GM19025 (cell line): ENCODE results near the gene NUTM1.
"Not testable (repeated sequence)": the region's sequence is repeated elsewhere in the genome, so short reads cannot be mapped to it uniquely, and the experiment has no call there.

Experiments
- ATAC-seq: cut with Tn5 transposase; IDR thresholded peaks from one replicate; pipeline ENCODE4 v1.9.1; 2021; ENCODE audit warnings: mild to moderate bottlenecking, low read depth, moderate library complexity; ENCODE audit not compliant: unreplicated experiment

Gene NUTM1

GRCh38 chr15:34364041-34364440, 20.9 kb downstream of the NUTM1 start:
- ATAC-seq = no peak

- ATAC-seq = no peak
These were observed 22.1 kb downstream of the NUTM1 start for GRCh38 chr15:34365091-34365825.

GRCh38 chr15:34365836-34366235, 22.7 kb downstream of the NUTM1 start:
- no peak for ATAC-seq

GRCh38 chr15:34366271-34367065, 23.4 kb downstream of the NUTM1 start:
- no peak for ATAC-seq

GRCh38 chr15:34367101-34368081, 24.3 kb downstream of the NUTM1 start, which contains the start of gene LPCAT4:
TSS of gene LPCAT4 (minus strand) at chr15:34367196. CDS start at chr15:34367100, 96 bp downstream.
- ATAC-seq = peak; percentile 80

GRCh38 chr15:34370129-34370528, 27.0 kb downstream of the NUTM1 start:
- ATAC-seq = no peak

- ATAC-seq = no peak
These were observed 27.5 kb downstream of the NUTM1 start for GRCh38 chr15:34370643-34371042.

- no peak for ATAC-seq
These were observed 30.8 kb downstream of the NUTM1 start for GRCh38 chr15:34373951-34374350.

- ATAC-seq = no peak
These were observed 31.7 kb downstream of the NUTM1 start for GRCh38 chr15:34374816-34375215.

- ATAC-seq = not testable (repeated sequence)
These were observed 32.4 kb downstream of the NUTM1 start for GRCh38 chr15:34375541-34375940.

- ATAC-seq = no peak
These were observed 33.7 kb downstream of the NUTM1 start for GRCh38 chr15:34376856-34377255.

GRCh38 chr15:34380491-34380890, 37.4 kb downstream of the NUTM1 start:
- ATAC-seq = not testable (repeated sequence)

GRCh38 chr15:34381829-34382521, 38.9 kb downstream of the NUTM1 start:
- ATAC-seq = not testable (repeated sequence)

GRCh38 chr15:34389594-34390086, 46.5 kb downstream of the NUTM1 start:
- not testable (repeated sequence) for ATAC-seq

GRCh38 chr15:34392981-34393380, 49.9 kb downstream of the NUTM1 start:
- ATAC-seq = not testable (repeated sequence)

GRCh38 chr15:34397637-34398259, 54.6 kb downstream of the NUTM1 start:
- not testable (repeated sequence) for ATAC-seq

- not testable (repeated sequence) for ATAC-seq
These were observed 60.1 kb downstream of the NUTM1 start for GRCh38 chr15:34403160-34403598.

GRCh38 chr15:34403899-34404298, 60.8 kb downstream of the NUTM1 start:
- peak; percentile 53 for ATAC-seq
